Trophoblast cell (in vitro differentiated cells and primary cell): ENCODE results near the gene SMCP.
A peak's percentile ranks its signal among the peaks of the same experiment; 100 is the strongest.

Experiments
- DNase-seq, 2 donors: peaks; one replicate each; pipeline ENCODE4 v3.0.0-alpha.2; 2016
- H2AFZ ChIP-seq: 2 replicates; pipeline ENCODE4 v1.6.1; 2013; ENCODE audit warnings: low read length, moderate library complexity, mild to moderate bottlenecking; ENCODE audit not compliant: insufficient read depth, poor library complexity
- H2AK5ac ChIP-seq: 2 replicates; pipeline ENCODE4 v1.6.1; 2013; ENCODE audit warnings: mild to moderate bottlenecking, low read length
- H2BK120ac ChIP-seq: 2 replicates; pipeline ENCODE4 v1.6.1; 2013; ENCODE audit warnings: low read length, mild to moderate bottlenecking, moderate library complexity; ENCODE audit not compliant: insufficient read depth, poor library complexity
- H2BK12ac ChIP-seq: 2 replicates; pipeline ENCODE4 v1.6.1; 2013; ENCODE audit warnings: mild to moderate bottlenecking, low read length, moderate library complexity
- H2BK5ac ChIP-seq: 2 replicates; pipeline ENCODE4 v1.6.1; 2013; ENCODE audit warnings: low read length, low read depth, moderate library complexity, mild to moderate bottlenecking; ENCODE audit not compliant: poor library complexity
- H3K14ac ChIP-seq: 2 replicates; pipeline ENCODE4 v1.6.1; 2013; ENCODE audit warnings: mild to moderate bottlenecking, low read length
- H3K18ac ChIP-seq: 2 replicates; pipeline ENCODE4 v1.6.1; 2013; ENCODE audit warnings: mild to moderate bottlenecking, low read length
- H3K23ac ChIP-seq: 2 replicates; pipeline ENCODE4 v1.6.1; 2013; ENCODE audit warnings: low read length
- H3K27ac ChIP-seq: 2 replicates; pipeline ENCODE4 v1.5.1; 2013; ENCODE audit warnings: low read depth, mild to moderate bottlenecking, inconsistent platforms, low read length, moderate library complexity
- H3K27me3 ChIP-seq: 2 replicates; pipeline ENCODE4 v1.6.1; 2013; ENCODE audit warnings: inconsistent platforms, mild to moderate bottlenecking, low read length, moderate library complexity; ENCODE audit not compliant: insufficient read depth
- H3K36me3 ChIP-seq, 2 experiments: 1 replicate in 1 of 2; 2 replicates in 1 of 2; pipeline ENCODE4 v1.6.1; 2013; ENCODE audit warnings: low read length in 2 of 2, mild to moderate bottlenecking in 2 of 2, moderate library complexity in 1 of 2; ENCODE audit not compliant: insufficient read depth in 2 of 2, control insufficient read depth in 1 of 2
- H3K4ac ChIP-seq: 2 replicates; pipeline ENCODE4 v1.6.1; 2013; ENCODE audit warnings: low read depth, mild to moderate bottlenecking, low read length, moderate library complexity
- H3K4me1 ChIP-seq, 2 experiments: 1 replicate in 1 of 2; 2 replicates in 1 of 2; pipeline ENCODE4 v1.6.1; 2013; ENCODE audit warnings: low read length in 2 of 2, mild to moderate bottlenecking in 2 of 2, moderate library complexity in 1 of 2; ENCODE audit not compliant: insufficient read depth in 2 of 2, control insufficient read depth in 1 of 2
- H3K4me2 ChIP-seq: 2 replicates; pipeline ENCODE4 v1.6.1; 2013; ENCODE audit warnings: inconsistent platforms, mild to moderate bottlenecking, low read length, moderate library complexity
- H3K4me3 ChIP-seq: 2 replicates; pipeline ENCODE4 v1.5.1; 2013; ENCODE audit warnings: mild to moderate bottlenecking, low read depth, low read length, inconsistent platforms
- H3K79me1 ChIP-seq: one replicate; pipeline ENCODE4 v1.6.1; 2013; ENCODE audit warnings: low read length
- H3K79me2 ChIP-seq: 2 replicates; pipeline ENCODE4 v1.6.1; 2013; ENCODE audit warnings: low read length, mild to moderate bottlenecking; ENCODE audit not compliant: control insufficient read depth, insufficient read depth, poor library complexity
- H3K9ac ChIP-seq: 2 replicates; pipeline ENCODE4 v1.6.1; 2013; ENCODE audit warnings: mild to moderate bottlenecking, low read length
- H3K9me3 ChIP-seq: 2 replicates; pipeline ENCODE4 v1.6.1; 2013; ENCODE audit warnings: low read depth, mild to moderate bottlenecking, control low read depth, inconsistent platforms, low read length; ENCODE audit not compliant: insufficient read depth
- H4K12ac ChIP-seq: 2 replicates; pipeline ENCODE4 v1.6.1; 2013; ENCODE audit warnings: low read depth, mild to moderate bottlenecking, low read length, moderate library complexity
- H4K8ac ChIP-seq: 2 replicates; pipeline ENCODE4 v1.6.1; 2013; ENCODE audit warnings: low read depth, mild to moderate bottlenecking, low read length, moderate library complexity
- H4K91ac ChIP-seq: one replicate; pipeline ENCODE4 v1.6.1; 2013; ENCODE audit warnings: low read depth, mild to moderate bottlenecking, low read length, moderate library complexity
- WGBS: extraction: QIAGEN DNeasy Blood & Tissue Kit; methylation state at CpG from one replicate; pipeline ENCODE4 v1.1.7; 2013; ENCODE audit warnings: missing lambda C conversion rate; ENCODE audit not compliant: insufficient read length, insufficient coverage; ENCODE audit errors: extremely low coverage; 5-methylcytosine and 5-hydroxymethylcytosine counted together

The SMCP gene

GRCh38 chr1:152899027-152899426 lies 20.9 kb downstream of the SMCP start:
- H3K27ac ChIP-seq: no peak overlapping the region
- H2AK5ac ChIP-seq: no peak overlapping the region
- no peak overlapping the region for H3K23ac ChIP-seq
- H3K4me3 ChIP-seq: no peak overlapping the region
- H2BK5ac ChIP-seq: no peak overlapping the region
- no peak overlapping the region for H4K91ac ChIP-seq
- H3K4me2 ChIP-seq: no peak overlapping the region
- no peaks in the 10 kb centered on the region for H3K36me3 ChIP-seq
- peaks cover 3% of the 10 kb centered on the region for H3K9me3 ChIP-seq
- no peaks in the 10 kb centered on the region for H3K79me2 ChIP-seq
- H3K79me1 ChIP-seq: no peaks in the 10 kb centered on the region
- no CpG with 5 or more reads among the region's 4 CpGs for WGBS
- H2BK12ac ChIP-seq: no peak overlapping the region
- no peak overlapping the region for H3K14ac ChIP-seq
- no peak overlapping the region for H2BK120ac ChIP-seq
- no peak overlapping the region for H4K8ac ChIP-seq
- DNase-seq: no peak
- no peak overlapping the region for H4K12ac ChIP-seq
- no peak overlapping the region for H3K9ac ChIP-seq
- no peaks in the 10 kb centered on the region for H3K27me3 ChIP-seq
- no peak overlapping the region for H3K4ac ChIP-seq
- H2AFZ ChIP-seq: no peak overlapping the region
- H3K4me1 ChIP-seq: no peaks in the 10 kb centered on the region
- no peak overlapping the region for H3K18ac ChIP-seq

DNA sequence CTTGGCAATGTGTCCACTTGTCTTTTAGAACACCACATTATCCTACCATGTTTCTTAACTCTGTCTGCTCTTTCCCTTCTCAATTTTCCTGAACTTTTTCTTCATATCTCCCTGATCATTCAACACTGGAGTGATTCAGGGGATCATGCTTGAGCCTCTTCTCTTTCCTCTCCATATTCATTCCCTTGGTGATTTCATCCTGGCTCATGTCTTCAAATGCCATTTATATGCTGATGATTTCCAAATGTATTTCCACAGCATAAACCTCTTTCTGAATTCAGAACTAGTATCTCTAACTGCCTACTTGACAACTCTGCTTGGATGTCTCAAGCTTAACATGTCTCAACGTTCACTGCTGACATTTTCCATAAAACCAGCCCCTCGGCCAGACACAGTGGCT lies 21.8 kb downstream of the SMCP start:
- no peak for DNase-seq
- H2AK5ac ChIP-seq: no peak overlapping the region
- H2BK12ac ChIP-seq: no peak overlapping the region
- H3K79me2 ChIP-seq: no peaks in the 10 kb centered on the region
- H3K4me1 ChIP-seq: no peaks in the 10 kb centered on the region
- no peak overlapping the region for H3K18ac ChIP-seq
- H3K36me3 ChIP-seq: no peaks in the 10 kb centered on the region
- H3K23ac ChIP-seq: no peak overlapping the region
- no peak overlapping the region for H3K4ac ChIP-seq
- H2AFZ ChIP-seq: no peak overlapping the region
- H3K9ac ChIP-seq: no peak overlapping the region
- no peak overlapping the region for H3K4me3 ChIP-seq
- no peak overlapping the region for H2BK5ac ChIP-seq
- H3K27me3 ChIP-seq: no peaks in the 10 kb centered on the region
- no peak overlapping the region for H3K27ac ChIP-seq
- H3K79me1 ChIP-seq: peaks cover 1% of the 10 kb centered on the region
- H4K91ac ChIP-seq: no peak overlapping the region
- H2BK120ac ChIP-seq: no peak overlapping the region
- H4K12ac ChIP-seq: no peak overlapping the region
- H4K8ac ChIP-seq: no peak overlapping the region
- no peak overlapping the region for H3K4me2 ChIP-seq
- no peak overlapping the region for H3K14ac ChIP-seq
- no CpG with 5 or more reads among the region's 2 CpGs for WGBS
- H3K9me3 ChIP-seq: peaks cover 4% of the 10 kb centered on the region

- Histone ChIP-seq H3K27ac (no peak overlapping the region), H3K9ac (no peak overlapping the region), H3K23ac (no peak overlapping the region), H3K79me2 (no peaks in the 10 kb centered on the region), H3K4me3 (no peak overlapping the region), H3K4me2 (no peak overlapping the region), H4K12ac (no peak overlapping the region), H2BK12ac (no peak overlapping the region), H2AK5ac (no peak overlapping the region), H3K14ac (no peak overlapping the region), H3K18ac (no peak overlapping the region), H2BK120ac (no peak overlapping the region), H3K9me3 (peaks cover 2% of the 10 kb centered on the region), H2AFZ (no peak overlapping the region), H3K79me1 (peaks cover 7% of the 10 kb centered on the region), H3K27me3 (no peaks in the 10 kb centered on the region), H3K4me1 (peaks cover 7 to 10% of the 10 kb centered on the region in 2 experiments), H4K91ac (no peak overlapping the region), H2BK5ac (no peak overlapping the region), H3K36me3 (no peaks in the 10 kb centered on the region), H3K4ac (no peak overlapping the region), H4K8ac (no peak overlapping the region)
- peak in 1 of 2 donors; percentile 78 for DNase-seq
- no CpG with 5 or more reads among the region's 5 CpGs for WGBS
Measured at GRCh38 chr1:152901631-152902030, 23.5 kb downstream of the SMCP start.

DNA sequence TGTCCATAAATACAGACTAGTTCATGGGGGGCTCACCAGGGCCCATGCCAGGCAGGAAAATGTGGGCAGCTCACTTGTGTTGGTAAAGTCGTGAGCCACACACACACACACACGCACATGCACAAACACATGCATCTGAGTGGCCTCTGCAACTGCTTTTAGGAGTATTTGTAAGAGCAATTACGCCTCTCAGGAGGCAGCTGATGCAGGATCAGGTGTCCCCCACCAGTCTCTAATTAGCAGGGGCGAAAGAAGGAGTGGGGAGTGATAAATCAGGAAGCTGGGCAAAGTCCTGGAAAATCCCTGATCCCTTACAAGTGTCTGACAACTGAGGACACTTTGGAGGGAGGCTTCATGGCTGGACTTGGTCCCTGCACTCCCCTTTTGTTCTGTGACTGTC lies 24.5 kb downstream of the SMCP start:
- H3K4me3 ChIP-seq: no peak overlapping the region
- H3K23ac ChIP-seq: no peak overlapping the region
- no peak overlapping the region for H2BK12ac ChIP-seq
- no peak for DNase-seq
- no peaks in the 10 kb centered on the region for H3K36me3 ChIP-seq
- H3K4me1 ChIP-seq: peaks cover 7 to 10% of the 10 kb centered on the region in 2 experiments
- H3K79me2 ChIP-seq: no peaks in the 10 kb centered on the region
- no peak overlapping the region for H2BK5ac ChIP-seq
- H3K79me1 ChIP-seq: peaks cover 7% of the 10 kb centered on the region
- no peak overlapping the region for H2AFZ ChIP-seq
- no peak overlapping the region for H3K18ac ChIP-seq
- no peak overlapping the region for H4K8ac ChIP-seq
- H4K91ac ChIP-seq: no peak overlapping the region
- no CpG with 5 or more reads among the region's 4 CpGs for WGBS
- H2BK120ac ChIP-seq: no peak overlapping the region
- H3K9ac ChIP-seq: no peak overlapping the region
- H3K4me2 ChIP-seq: no peak overlapping the region
- H3K9me3 ChIP-seq: peaks cover 2% of the 10 kb centered on the region
- H3K4ac ChIP-seq: no peak overlapping the region
- H3K14ac ChIP-seq: no peak overlapping the region
- H4K12ac ChIP-seq: no peak overlapping the region
- no peaks in the 10 kb centered on the region for H3K27me3 ChIP-seq
- H3K27ac ChIP-seq: no peak overlapping the region
- H2AK5ac ChIP-seq: no peak overlapping the region
